OCI-LY7 (cell line): ENCODE data around the gene PSMG3. TPM values are rescaled to one million over a fixed set of nuclear protein-coding genes. Genes with fewer than 3 reads are reported as not detected.

Source experiments
- BruUV-seq: library from RNA; stranded (reverse); fragments of 400-500 nt; replicated peaks from 2 replicates; lab custom pipeline; 2021; lab: Mats Ljungman, UMichigan
- CTCF ChIA-PET: fragments of 300-600 bp; sonication (Branson Sonifier 250); formaldehyde crosslinking; loops from one replicate; lab custom pipeline; 2022; ENCODE audit warnings: antibody characterized with exemption; ENCODE audit not compliant: unreplicated experiment; lab: Charles Lee
- POLR2A ChIA-PET: fragments of 300-600 bp; sonication (Branson Sonifier 250); formaldehyde crosslinking; loops from one replicate; lab custom pipeline; 2022; ENCODE audit warnings: antibody characterized with exemption; lab: Charles Lee
- DNase-seq: peaks from one replicate; pipeline ENCODE4 v3.0.0-alpha.2; 2015; ENCODE audit warnings: low spot score
- H2AFZ ChIP-seq: fragments of 200-600 bp; sonication (generic), shearing (Covaris generic); 2 replicates; pipeline ENCODE4 v1.6.1; 2014; ENCODE audit warnings: mild to moderate bottlenecking, antibody characterized with exemption, low read length, moderate library complexity
- H3K27ac ChIP-seq: fragments of 200-600 bp; sonication (generic); 2 replicates; pipeline ENCODE4 v1.5.1; 2014; ENCODE audit warnings: mixed run types, low read depth, mild to moderate bottlenecking, moderate library complexity, low read length, inconsistent platforms; ENCODE audit not compliant: poor library complexity, severe bottlenecking
- H3K36me3 ChIP-seq: fragments of 200-600 bp; sonication (generic); 2 replicates; pipeline ENCODE4 v1.6.1; 2014; ENCODE audit warnings: mild to moderate bottlenecking, antibody characterized with exemption, low read length, moderate library complexity, mixed read lengths; ENCODE audit not compliant: insufficient read depth
- H3K4me1 ChIP-seq: fragments of 200-600 bp; sonication (generic); 2 replicates; pipeline ENCODE4 v1.5.1; 2014; ENCODE audit warnings: mild to moderate bottlenecking, low read length; ENCODE audit not compliant: insufficient read depth, poor library complexity, severe bottlenecking
- H3K4me2 ChIP-seq: fragments of 200-600 bp; sonication (generic); 2 replicates; pipeline ENCODE4 v1.6.1; 2014; ENCODE audit warnings: mild to moderate bottlenecking, low read length
- H3K4me3 ChIP-seq: fragments of 200-600 bp; sonication (generic); 2 replicates; pipeline ENCODE4 v1.5.1; 2014; ENCODE audit warnings: mild to moderate bottlenecking, low read depth, low read length; ENCODE audit not compliant: poor library complexity, severe bottlenecking
- H3K79me2 ChIP-seq: fragments of 200-600 bp; sonication (generic); 2 replicates; pipeline ENCODE4 v1.6.1; 2016; ENCODE audit warnings: low read depth, mild to moderate bottlenecking, low read length, moderate library complexity, mixed read lengths; ENCODE audit not compliant: insufficient read depth
- H3K9me2 ChIP-seq: fragments of 200-600 bp; sonication (generic); 2 replicates; pipeline ENCODE4 v1.6.1; 2016; ENCODE audit warnings: mild to moderate bottlenecking, low read length, mixed read lengths; ENCODE audit not compliant: insufficient read depth
- H3K9me3 ChIP-seq: fragments of 200-600 bp; sonication (generic); 2 replicates; pipeline ENCODE4 v1.6.1; 2014; ENCODE audit warnings: mild to moderate bottlenecking, mixed run types, low read length, mixed read lengths
- H4K20me1 ChIP-seq: fragments of 200-600 bp; sonication (generic); 2 replicates; pipeline ENCODE4 v1.6.1; 2014; ENCODE audit warnings: mild to moderate bottlenecking, antibody characterized with exemption, low read length, moderate library complexity, mixed read lengths; ENCODE audit not compliant: insufficient read depth
- EZH2phosphoT487 ChIP-seq: fragments of 200-600 bp; sonication (generic); IDR thresholded peaks from 2 replicates; pipeline ENCODE4 v1.6.1; 2018; ENCODE audit warnings: low read depth, borderline replicate concordance, mild to moderate bottlenecking, mixed run types, antibody characterized with exemption, low read length, moderate library complexity, mixed read lengths
- intact Hi-C: fragments of 100-400 bp; cut with micrococcal nuclease; formaldehyde crosslinking; loops from one replicate; pipeline ENCODE4 v1.10.0; 2022; ENCODE audit not compliant: unreplicated experiment
- total RNA-seq, 2 experiments: library from RNA; depleted of rRNA in 1 of 2; stranded (reverse); fragments of >200 nt in 1 of 2; shearing (Covaris generic) in 1 of 2; gene quantifications; 2 replicates each; pipeline ENCODE4 v1.2.3, GENCODE V29; 2014 to 2022
- TF ChIP-seq, protein P1 (sequence below): fragments of 200-600 bp; sonication (generic); conservative IDR thresholded peaks from 2 replicates; pipeline ENCODE4 v1.5.1; 2014; ENCODE audit warnings: mild to moderate bottlenecking, antibody characterized with exemption, low read length, moderate library complexity, mixed read lengths

The PSMG3 gene
- total RNA-seq, 2 experiments from 2014 or later = 63.7 to 129 TPM

GRCh38 chr7:1546909-1547776 is 22.7 kb downstream of the PSMG3 start:
- intact Hi-C loops = no loop called here
- H3K36me3 ChIP-seq = peaks cover 19% of the 10 kb centered on the region
- no peaks in the 10 kb centered on the region for H3K4me1 ChIP-seq
- DNase-seq = no peak
- CTCF ChIA-PET = no interaction called here
- no peak overlapping the region for H3K4me2 ChIP-seq
- H3K79me2 ChIP-seq = no peaks in the 10 kb centered on the region
- BruUV-seq = no TSS peak
- TF ChIP-seq, protein P1, sequence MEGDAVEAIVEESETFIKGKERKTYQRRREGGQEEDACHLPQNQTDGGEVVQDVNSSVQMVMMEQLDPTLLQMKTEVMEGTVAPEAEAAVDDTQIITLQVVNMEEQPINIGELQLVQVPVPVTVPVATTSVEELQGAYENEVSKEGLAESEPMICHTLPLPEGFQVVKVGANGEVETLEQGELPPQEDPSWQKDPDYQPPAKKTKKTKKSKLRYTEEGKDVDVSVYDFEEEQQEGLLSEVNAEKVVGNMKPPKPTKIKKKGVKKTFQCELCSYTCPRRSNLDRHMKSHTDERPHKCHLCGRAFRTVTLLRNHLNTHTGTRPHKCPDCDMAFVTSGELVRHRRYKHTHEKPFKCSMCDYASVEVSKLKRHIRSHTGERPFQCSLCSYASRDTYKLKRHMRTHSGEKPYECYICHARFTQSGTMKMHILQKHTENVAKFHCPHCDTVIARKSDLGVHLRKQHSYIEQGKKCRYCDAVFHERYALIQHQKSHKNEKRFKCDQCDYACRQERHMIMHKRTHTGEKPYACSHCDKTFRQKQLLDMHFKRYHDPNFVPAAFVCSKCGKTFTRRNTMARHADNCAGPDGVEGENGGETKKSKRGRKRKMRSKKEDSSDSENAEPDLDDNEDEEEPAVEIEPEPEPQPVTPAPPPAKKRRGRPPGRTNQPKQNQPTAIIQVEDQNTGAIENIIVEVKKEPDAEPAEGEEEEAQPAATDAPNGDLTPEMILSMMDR = no peak
- no peak for TF ChIP-seq EZH2phosphoT487
- H3K4me3 ChIP-seq = no peak overlapping the region
- H4K20me1 ChIP-seq = no peaks in the 10 kb centered on the region
- POLR2A ChIA-PET = no interaction called here
- H3K9me2 ChIP-seq = no peaks in the 10 kb centered on the region
- H2AFZ ChIP-seq = no peak overlapping the region
- H3K9me3 ChIP-seq = no peaks in the 10 kb centered on the region
- H3K27ac ChIP-seq = no peak overlapping the region

DNA sequence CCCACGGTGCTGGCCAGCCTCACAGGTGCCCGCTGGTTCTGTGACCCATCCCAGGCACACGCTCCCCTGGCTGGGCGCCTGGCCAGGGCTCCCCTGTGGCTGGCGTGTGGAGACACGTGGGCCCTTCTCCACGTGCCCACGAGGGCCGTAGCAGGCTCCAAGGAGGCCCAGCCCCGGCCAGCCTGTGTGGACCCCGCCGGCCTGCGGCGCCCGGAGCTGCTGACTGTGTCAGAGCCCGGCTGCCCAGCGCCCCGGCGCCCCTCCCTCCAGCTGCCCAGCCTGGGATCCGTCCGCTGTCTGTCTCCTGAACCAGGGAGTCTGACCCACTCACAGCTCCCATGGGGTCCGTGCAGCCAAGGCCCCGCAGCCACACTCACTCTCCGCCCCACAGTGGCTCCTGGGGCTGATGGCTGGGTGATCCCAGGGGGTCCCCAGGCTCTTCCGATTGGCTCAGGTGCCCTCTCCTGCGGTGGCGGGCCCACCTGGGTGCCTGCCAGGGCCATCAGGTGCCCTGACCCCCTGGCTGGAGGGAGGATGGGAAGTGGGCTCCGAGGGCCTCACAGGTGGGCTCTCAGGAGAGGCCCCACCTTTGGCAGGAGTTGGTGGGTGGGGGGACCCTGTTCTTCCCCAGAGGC is 23.4 kb downstream of the PSMG3 start:
- H4K20me1 ChIP-seq = no peaks in the 10 kb centered on the region
- no peak overlapping the region for H3K4me2 ChIP-seq
- no peaks in the 10 kb centered on the region for H3K9me2 ChIP-seq
- CTCF ChIA-PET = no interaction called here
- TF ChIP-seq EZH2phosphoT487 = no peak
- TF ChIP-seq, protein P1 = no peak
- H2AFZ ChIP-seq = no peak overlapping the region
- no peaks in the 10 kb centered on the region for H3K9me3 ChIP-seq
- DNase-seq = no peak
- peaks cover 25% of the 10 kb centered on the region for H3K36me3 ChIP-seq
- no peak overlapping the region for H3K27ac ChIP-seq
- no peaks in the 10 kb centered on the region for H3K79me2 ChIP-seq
- no peak overlapping the region for H3K4me3 ChIP-seq
- intact Hi-C loops = no loop called here
- POLR2A ChIA-PET = no interaction called here
- no TSS peak for BruUV-seq
- H3K4me1 ChIP-seq = no peaks in the 10 kb centered on the region
